GM19397 (cell line): ENCODE data around the gene OR5D18.
"Not testable (repeated sequence)": the region's sequence is repeated elsewhere in the genome, so short reads cannot be mapped to it uniquely, and the experiment has no call there.

Source experiments
- ATAC-seq: cut with Tn5 transposase; IDR thresholded peaks from one replicate; pipeline ENCODE4 v1.9.1; 2021; ENCODE audit warnings: mild to moderate bottlenecking, moderate library complexity; ENCODE audit not compliant: unreplicated experiment

OR5D18 gene

DNA sequence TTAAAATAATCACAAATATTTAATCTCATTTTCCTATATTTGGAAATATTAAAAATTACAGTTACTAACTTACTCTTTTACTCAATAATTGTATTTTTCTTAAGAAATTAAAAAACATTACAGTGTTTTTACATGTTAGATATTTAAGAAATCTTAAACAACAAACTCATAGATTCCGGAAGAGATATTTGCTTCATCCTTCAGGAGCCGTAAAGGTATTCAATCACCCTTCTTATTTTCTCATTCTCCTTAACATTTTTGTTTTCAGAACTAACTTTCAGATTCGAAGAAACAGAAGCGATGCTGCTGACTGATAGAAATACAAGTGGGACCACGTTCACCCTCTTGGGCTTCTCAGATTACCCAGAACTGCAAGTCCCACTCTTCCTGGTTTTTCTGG lies at the start of gene OR5D18:
OR5D18 (plus strand) TSS at position 301 of the 400 bp plus-strand sequence; CDS start at position 301, 0 bp downstream.
- no peak for ATAC-seq

DNA sequence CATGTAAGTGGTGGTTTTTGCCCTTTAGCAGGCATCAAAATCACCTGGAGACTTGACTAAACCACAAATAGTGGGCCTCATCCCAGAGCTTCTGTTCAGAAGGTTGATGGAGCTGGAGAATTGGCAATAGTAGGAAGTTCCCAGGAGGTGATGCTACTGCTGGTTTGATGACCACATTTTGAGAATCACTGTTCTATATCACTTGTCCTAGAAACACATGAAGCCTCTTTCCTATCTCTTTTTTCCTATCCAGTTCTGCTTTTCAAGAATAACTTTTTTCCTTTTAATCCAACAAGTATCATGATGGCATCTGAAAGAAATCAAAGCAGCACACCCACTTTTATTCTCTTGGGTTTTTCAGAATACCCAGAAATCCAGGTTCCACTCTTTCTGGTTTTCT lies 46.3 kb upstream of the OR5D18 start, which contains the start of gene OR5D13:
OR5D13 (plus strand) TSS at position 301 of the 400 bp plus-strand sequence; CDS start at position 301, 0 bp downstream.
- no peak for ATAC-seq

- ATAC-seq: no peak
These were observed 27.8 kb upstream of the OR5D18 start for GRCh38 chr11:55791606-55792005.

DNA sequence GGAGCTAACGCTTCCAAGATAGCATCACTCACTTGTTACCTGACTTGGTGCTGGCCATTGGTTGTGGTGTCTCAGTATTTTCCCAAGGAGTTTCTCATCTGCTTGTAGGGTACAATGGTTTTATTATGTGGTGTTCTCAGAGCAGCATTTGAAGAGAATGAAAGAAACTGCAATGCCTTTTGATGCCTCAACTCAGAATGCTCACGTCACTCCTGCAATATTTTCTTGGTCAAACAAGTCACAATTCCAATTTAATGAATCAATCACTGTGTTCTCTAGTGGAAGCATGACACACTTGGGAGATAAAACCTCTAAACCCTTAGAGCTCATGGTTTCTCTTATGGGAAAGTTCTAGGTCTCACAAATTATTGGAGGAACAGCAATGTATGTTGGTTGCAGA lies 26.1 kb upstream of the OR5D18 start:
- no peak for ATAC-seq

- ATAC-seq: no peak
These were observed 24.2 kb upstream of the OR5D18 start, which contains the start of gene OR5D14 for GRCh38 chr11:55795256-55795655. Gene OR5D14, plus strand, starts transcription at chr11:55795556. Its CDS starts 0 bp downstream, at chr11:55795556.

DNA sequence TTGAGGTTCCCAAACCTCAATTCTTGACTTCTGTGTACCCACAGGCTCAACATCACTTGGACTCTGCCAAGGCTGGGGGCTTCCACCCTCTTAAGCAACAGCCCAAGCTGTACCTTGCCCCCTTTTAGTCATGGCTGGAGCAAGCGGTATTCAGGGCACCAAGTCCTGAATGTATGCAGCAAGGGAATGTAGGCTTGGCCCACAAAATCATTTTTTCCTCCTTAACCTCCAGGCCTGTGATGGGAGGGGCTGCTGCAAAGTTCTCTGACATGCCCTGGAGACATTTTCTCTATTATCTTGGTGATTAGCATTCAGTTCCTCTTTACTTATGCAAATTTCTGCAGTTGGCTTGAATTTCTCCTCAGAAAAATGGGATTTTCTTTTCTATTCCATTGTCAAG lies 13.2 kb upstream of the OR5D18 start:
- no peak for ATAC-seq

DNA sequence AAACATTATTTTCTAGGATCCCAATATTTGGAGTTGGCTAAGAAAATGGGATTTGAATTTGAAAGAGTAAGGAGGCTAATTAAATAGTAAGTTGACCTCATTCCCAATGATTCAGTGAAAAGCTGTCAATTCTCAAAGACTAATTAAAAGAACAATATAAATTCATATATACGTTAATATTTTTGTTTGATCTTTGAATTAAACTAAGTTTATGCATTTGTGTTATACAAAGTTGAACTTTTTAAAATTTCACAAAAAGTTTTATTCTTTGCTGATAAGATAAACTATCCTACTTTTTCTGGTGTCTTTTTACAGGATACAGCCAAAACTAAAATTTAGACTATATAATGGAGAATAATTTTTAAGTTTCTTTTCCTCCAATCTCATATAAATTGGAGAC lies 8.4 kb upstream of the OR5D18 start, which contains the start of gene OR5L1:
OR5L1 (plus strand) TSS at position 301 of the 400 bp plus-strand sequence. CDS start 100 bp downstream, outside the sequence.
- ATAC-seq: no peak

DNA sequence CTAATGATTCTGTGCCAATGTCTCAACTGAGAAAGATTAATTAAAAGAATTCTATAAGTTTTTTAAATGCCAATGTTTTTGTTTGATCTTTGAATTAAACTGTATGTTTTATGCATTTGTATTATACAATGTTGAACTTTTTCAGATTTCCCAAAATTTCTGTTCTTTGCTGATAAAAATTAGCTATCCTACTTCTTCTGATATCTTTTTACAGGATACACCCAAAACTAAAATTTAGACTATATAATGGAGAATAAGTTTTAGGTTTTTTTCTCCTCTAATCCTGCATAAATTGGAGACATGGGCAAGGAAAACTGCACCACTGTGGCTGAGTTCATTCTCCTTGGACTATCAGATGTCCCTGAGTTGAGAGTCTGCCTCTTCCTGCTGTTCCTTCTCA lies 7.5 kb downstream of the OR5D18 start, which contains the start of gene OR5L2:
OR5L2 (plus strand) TSS at position 301 of the 400 bp plus-strand sequence; CDS start at position 301, 0 bp downstream.
- no peak for ATAC-seq

- no peak for ATAC-seq
These were observed 19.0 kb downstream of the OR5D18 start, which contains the start of gene OR5D16 for GRCh38 chr11:55838452-55838851. Gene OR5D16, plus strand, starts transcription at chr11:55838752. Its CDS starts 0 bp downstream, at chr11:55838752.

GRCh38 chr11:55847453-55847852 lies 28.0 kb downstream of the OR5D18 start:
- ATAC-seq: no peak

DNA sequence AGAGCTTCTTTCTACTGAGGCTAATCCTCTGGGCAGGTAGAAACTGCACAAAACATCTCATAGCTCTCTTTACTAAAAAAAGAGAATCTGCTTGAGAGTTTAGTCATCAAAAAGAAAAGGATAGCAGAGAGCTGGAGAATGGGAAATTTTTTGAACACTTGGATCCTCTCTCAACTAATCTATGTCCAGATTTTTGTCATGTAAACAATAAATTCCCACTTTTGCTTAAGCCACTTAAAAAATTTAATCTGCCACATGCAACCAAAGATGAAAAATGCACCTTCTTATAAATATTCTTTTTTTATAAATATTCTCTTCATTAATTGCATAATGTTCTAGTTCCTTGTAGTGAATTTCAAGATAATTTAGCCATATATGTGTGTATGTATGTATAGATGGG lies 29.6 kb downstream of the OR5D18 start:
- ATAC-seq: no peak

GRCh38 chr11:55852141-55852540 lies 32.7 kb downstream of the OR5D18 start:
- no peak for ATAC-seq

- no peak for ATAC-seq
These were observed 35.3 kb downstream of the OR5D18 start for GRCh38 chr11:55854704-55855103.

GRCh38 chr11:55867354-55867753 lies 47.9 kb downstream of the OR5D18 start:
- ATAC-seq: not testable (repeated sequence)
